Measurements from ENCODE around the gene MMP17. TPM values are rescaled to one million over a fixed set of nuclear protein-coding genes. Genes with fewer than 3 reads are reported as not detected.
"Not testable (repeated sequence)": the region's sequence is repeated elsewhere in the genome, so short reads cannot be mapped to it uniquely, and the experiment has no call there.

The MMP17 gene
- total RNA-seq, 1 donor from 2014 or later = 38.7 TPM

GRCh38 chr12:131862600-131862993 is 34.4 kb downstream of the MMP17 start:
- FAIRE-seq = no peak
- no peak for DNase-seq (ENCODE audit: low spot score in 2 of 2)

- DNase-seq (ENCODE audit: low spot score in 2 of 2) = peak in 1 of 2 donors; percentile 22
- no peak for FAIRE-seq
Measured at GRCh38 chr12:131862994-131863710, 35.0 kb downstream of the MMP17 start.

GRCh38 chr12:131863711-131864396 is 35.7 kb downstream of the MMP17 start:
- FAIRE-seq (no peak), DNase-seq (ENCODE audit: low spot score in 2 of 2) (peak in 1 of 2 donors; percentile 7)

GRCh38 chr12:131864469-131864868 is 36.3 kb downstream of the MMP17 start:
- FAIRE-seq = no peak
- no peak for DNase-seq (ENCODE audit: low spot score in 2 of 2)

GRCh38 chr12:131865180-131865875 is 37.1 kb downstream of the MMP17 start:
- no peak for FAIRE-seq

GRCh38 chr12:131867471-131867870 is 39.3 kb downstream of the MMP17 start:
- no peak for FAIRE-seq
- no peak for DNase-seq (ENCODE audit: low spot score in 2 of 2)

More at GRCh38 chr12:131865180-131865875, 37.1 kb downstream of the MMP17 start:
- DNase-seq (ENCODE audit: low spot score in 2 of 2) = peak in 1 of 2 donors; percentile 4

- FAIRE-seq (no peak), DNase-seq (ENCODE audit: low spot score in 2 of 2) (peak in 1 of 2 donors; percentile 19)
Measured at GRCh38 chr12:131867891-131868675, 39.9 kb downstream of the MMP17 start.

- FAIRE-seq = no peak
- DNase-seq (ENCODE audit: low spot score in 2 of 2) = peak in 1 of 2 donors; percentile 22
Measured at GRCh38 chr12:131869871-131870418, 41.8 kb downstream of the MMP17 start.

GRCh38 chr12:131871677-131872076 is 43.5 kb downstream of the MMP17 start:
- DNase-seq (ENCODE audit: low spot score in 2 of 2) = peak in 1 of 2 donors; percentile 5
- FAIRE-seq = no peak

GRCh38 chr12:131872154-131873051 is 44.2 kb downstream of the MMP17 start:
- peak in 1 of 2 donors; percentile 4 for DNase-seq (ENCODE audit: low spot score in 2 of 2)
- FAIRE-seq = no peak

GRCh38 chr12:131873293-131873692 is 45.1 kb downstream of the MMP17 start:
- FAIRE-seq = no peak

GRCh38 chr12:131874972-131875371 is 46.8 kb downstream of the MMP17 start:
- not testable (repeated sequence) for DNase-seq (ENCODE audit: low spot score in 2 of 2); FAIRE-seq

More at GRCh38 chr12:131873293-131873692, 45.1 kb downstream of the MMP17 start:
- no peak for DNase-seq (ENCODE audit: low spot score in 2 of 2)

- DNase-seq (ENCODE audit: low spot score in 2 of 2); FAIRE-seq: not testable (repeated sequence)
Measured at GRCh38 chr12:131877216-131877615, 49.0 kb downstream of the MMP17 start.

- FAIRE-seq; DNase-seq (ENCODE audit: low spot score in 2 of 2): not testable (repeated sequence)
Measured at GRCh38 chr12:131878436-131878835, 50.2 kb downstream of the MMP17 start.

GRCh38 chr12:131882804-131883520 is 54.8 kb downstream of the MMP17 start:
- DNase-seq (ENCODE audit: low spot score in 2 of 2) (no peak), FAIRE-seq (no peak)

GRCh38 chr12:131883521-131883900 is 55.3 kb downstream of the MMP17 start:
- no peak for FAIRE-seq
- DNase-seq (ENCODE audit: low spot score in 2 of 2) = no peak

- not testable (repeated sequence) for DNase-seq (ENCODE audit: low spot score in 2 of 2); FAIRE-seq
Measured at GRCh38 chr12:131885076-131885475, 56.9 kb downstream of the MMP17 start.

GRCh38 chr12:131885543-131886057 is 57.4 kb downstream of the MMP17 start:
- no peak for FAIRE-seq

More at GRCh38 chr12:131885543-131886057, 57.4 kb downstream of the MMP17 start:
- no peak for DNase-seq (ENCODE audit: low spot score in 2 of 2)

All from frontal cortex (tissue), 4 donors.